BLaER1 treated with 17β-estradiol and CSF1 and Interleukin-3, amounts not matched to agents 10 nM and 100 nM (cell line): ENCODE data around the gene MT1E.

ENCODE experiments used
- H3K27ac ChIP-seq, 11 experiments: shearing (Covaris generic); formaldehyde crosslinking; 2 replicates each; pipeline ENCODE4 v1.8.1; 2022
- H3K27me3 ChIP-seq, 11 experiments: shearing (Covaris generic); formaldehyde crosslinking; 2 replicates each; pipeline ENCODE4 v1.8.1; 2022
- H3K36me3 ChIP-seq, 11 experiments: shearing (Covaris generic); formaldehyde crosslinking; 2 replicates each; pipeline ENCODE4 v1.8.1; 2022
- H3K4me1 ChIP-seq, 10 experiments: shearing (Covaris generic); formaldehyde crosslinking; 2 replicates each; pipeline ENCODE4 v1.8.1; 2022
- H3K4me2 ChIP-seq, 11 experiments: shearing (Covaris generic); formaldehyde crosslinking; 2 replicates each; pipeline ENCODE4 v1.8.1; 2022
- H3K4me3 ChIP-seq, 10 experiments: shearing (Covaris generic); formaldehyde crosslinking; 2 replicates each; pipeline ENCODE4 v1.8.1; 2022
- H3K9ac ChIP-seq, 11 experiments: shearing (Covaris generic); formaldehyde crosslinking; 2 replicates each; pipeline ENCODE4 v1.8.1; 2022
- H3K9me3 ChIP-seq, 11 experiments: shearing (Covaris generic); formaldehyde crosslinking; replicated peaks in 1 of 11; 2 replicates each; pipeline ENCODE4 v1.8.1; 2022
- H4K20me1 ChIP-seq, 11 experiments: shearing (Covaris generic); formaldehyde crosslinking; 2 replicates each; pipeline ENCODE4 v1.8.1; 2022
- Cebpa-rat ChIP-seq, 11 experiments: shearing (Covaris generic); IDR thresholded peaks; 2 replicates each; pipeline ENCODE4 v1.8.1; 2022

The MT1E gene

DNA sequence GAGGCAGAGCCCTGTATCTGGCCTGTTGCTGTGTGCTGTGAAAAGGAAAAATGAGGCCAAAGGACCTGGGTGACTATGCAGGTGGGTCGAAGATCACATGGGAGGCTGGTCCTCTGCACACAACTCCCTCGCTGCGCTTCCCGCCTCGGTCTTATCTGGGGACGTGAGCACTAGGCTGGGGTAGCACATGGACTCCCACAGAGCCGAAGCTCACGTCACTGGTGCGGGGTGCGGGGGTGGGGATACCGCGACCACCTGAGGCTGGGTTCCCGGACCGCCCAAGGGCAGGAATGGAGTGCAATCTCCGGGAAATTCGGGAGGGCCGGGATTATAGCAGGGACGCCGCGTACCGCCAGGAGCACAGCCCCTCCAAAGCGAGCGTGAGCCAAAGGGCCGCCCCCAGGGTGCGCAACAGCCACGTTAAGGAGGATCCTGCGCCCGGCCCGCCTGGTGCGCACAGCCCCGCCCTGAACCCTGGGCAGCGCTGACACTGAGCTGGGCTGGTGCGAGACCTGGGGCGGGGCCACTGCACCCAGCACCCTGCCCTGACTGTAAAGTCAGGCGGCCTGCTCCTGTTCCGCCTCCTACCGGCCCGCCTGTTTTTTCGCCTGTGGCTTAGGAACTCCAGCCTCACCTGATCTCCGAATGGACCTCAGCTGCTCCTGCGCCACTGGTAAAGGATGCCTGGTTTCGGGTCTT, 17.6 kb downstream of the MT1E start:
- H3K9me3 ChIP-seq: peaks cover 0 to 9% (median 6%) of the 10 kb centered on the region in 11 experiments; a peak in 17 of 22 replicates
- no peak overlapping the region for H3K4me2 ChIP-seq
- no peaks in the 10 kb centered on the region for H3K36me3 ChIP-seq
- H3K27me3 ChIP-seq: peaks cover 94 to 100% (median 100%) of the 10 kb centered on the region in 11 experiments
- H3K27ac ChIP-seq: no peak overlapping the region
- TF ChIP-seq Cebpa-rat (IDR thresholded peaks at IDR 0.05): no peak
- no peak overlapping the region for H3K4me3 ChIP-seq
- H3K4me1 ChIP-seq: no peaks in the 10 kb centered on the region
- no peak overlapping the region for H3K9ac ChIP-seq
- H4K20me1 ChIP-seq: peaks cover 0 to 21% (median 6%) of the 10 kb centered on the region in 11 experiments; a peak in 10 of 22 replicates

DNA sequence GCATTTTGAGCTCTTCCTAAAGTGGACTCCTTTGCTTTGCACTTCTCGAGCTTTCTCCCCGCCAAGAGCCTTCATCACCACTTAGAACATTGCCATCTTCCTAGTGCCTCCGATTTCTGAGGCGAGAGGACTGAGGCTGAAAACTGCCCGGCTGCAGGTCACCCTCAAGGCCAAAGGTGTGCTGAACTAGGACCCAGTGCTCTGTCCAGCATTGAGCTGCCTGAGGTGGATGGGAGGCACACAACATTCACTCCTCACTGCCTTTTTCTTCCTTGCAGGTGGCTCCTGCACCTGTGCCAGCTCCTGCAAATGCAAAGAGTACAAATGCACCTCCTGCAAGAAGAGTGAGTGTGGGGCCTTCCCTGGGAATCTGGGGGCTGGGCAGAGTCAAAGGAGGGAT, 18.3 kb downstream of the MT1E start:
- H3K27me3 ChIP-seq: peaks cover 93 to 100% (median 100%) of the 10 kb centered on the region in 11 experiments

DNA sequence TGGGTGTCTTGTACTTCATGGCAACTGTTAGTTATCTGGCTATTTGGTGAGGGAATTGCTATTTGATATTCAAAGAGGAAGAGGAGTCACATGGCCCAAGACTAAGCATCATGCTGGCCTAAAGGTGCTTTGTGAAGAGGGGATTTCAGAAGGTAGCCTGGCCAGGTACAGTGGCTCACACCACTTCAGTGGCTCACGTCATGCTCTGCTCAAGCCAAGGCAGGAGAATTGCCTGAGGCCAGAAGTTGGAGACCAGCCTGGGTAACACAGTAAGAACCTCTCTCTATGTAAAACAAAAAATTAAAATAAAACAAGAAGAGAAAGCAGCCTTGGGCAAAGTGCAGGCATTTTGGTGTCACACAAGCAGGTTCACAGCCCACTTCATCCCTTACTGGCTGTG, 19.7 kb downstream of the MT1E start:
- H3K27me3 ChIP-seq: peaks cover 79 to 100% (median 96%) of the 10 kb centered on the region in 11 experiments

More for the DNA sequence above, 18.3 kb downstream of the MT1E start:
- Histone ChIP-seq H3K4me1 (no peaks in the 10 kb centered on the region), H3K27ac (no peak overlapping the region), H3K4me2 (no peak overlapping the region), H4K20me1 (peaks cover 0 to 19% (median 3%) of the 10 kb centered on the region in 11 experiments; a peak in 10 of 22 replicates), H3K36me3 (no peaks in the 10 kb centered on the region), H3K9me3 (peaks cover 0 to 3% (median 0%) of the 10 kb centered on the region in 11 experiments; a peak in 5 of 22 replicates), H3K9ac (no peak overlapping the region), H3K4me3 (no peak overlapping the region)
- TF ChIP-seq Cebpa-rat (IDR thresholded peaks at IDR 0.05): no peak

DNA sequence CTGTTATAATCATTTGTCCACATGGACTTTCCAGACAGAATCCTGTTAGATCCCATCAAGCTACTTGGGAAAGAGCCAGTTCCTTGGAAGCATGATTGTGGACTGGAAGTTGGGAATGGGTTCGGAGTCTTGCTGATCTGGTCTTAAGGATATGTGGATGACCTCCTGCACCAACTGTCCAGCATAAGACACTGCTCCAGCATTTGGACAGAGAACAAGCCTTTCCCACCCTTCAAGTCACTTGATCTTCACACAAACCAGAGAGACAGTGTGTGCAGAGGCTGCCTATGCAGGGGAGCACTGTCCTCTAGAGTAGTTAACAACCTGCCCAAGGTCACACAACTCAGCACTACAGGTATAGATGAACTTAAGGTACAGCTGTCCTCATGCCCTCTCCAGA, 20.3 kb downstream of the MT1E start:
- Histone ChIP-seq H3K4me2 (no peak overlapping the region), H3K4me3 (no peak overlapping the region), H3K27me3 (peaks cover 73 to 98% (median 91%) of the 10 kb centered on the region in 11 experiments), H3K27ac (no peak overlapping the region), H3K36me3 (no peaks in the 10 kb centered on the region), H3K9ac (no peak overlapping the region), H3K9me3 (no peaks in the 10 kb centered on the region), H3K4me1 (no peaks in the 10 kb centered on the region), H4K20me1 (peaks cover 0 to 15% (median 0%) of the 10 kb centered on the region in 11 experiments; a peak in 10 of 22 replicates)
- TF ChIP-seq Cebpa-rat (IDR thresholded peaks at IDR 0.05): no peak

More for the DNA sequence above, 19.7 kb downstream of the MT1E start:
- no peak overlapping the region for H3K9ac ChIP-seq
- H3K9me3 ChIP-seq: no peaks in the 10 kb centered on the region
- H4K20me1 ChIP-seq: peaks cover 0 to 15% (median 0%) of the 10 kb centered on the region in 11 experiments; a peak in 10 of 22 replicates
- H3K4me3 ChIP-seq: no peak overlapping the region
- no peaks in the 10 kb centered on the region for H3K36me3 ChIP-seq
- H3K4me1 ChIP-seq: no peaks in the 10 kb centered on the region
- H3K27ac ChIP-seq: no peak overlapping the region
- H3K4me2 ChIP-seq: no peak overlapping the region
- TF ChIP-seq Cebpa-rat (IDR thresholded peaks at IDR 0.05): no peak

DNA sequence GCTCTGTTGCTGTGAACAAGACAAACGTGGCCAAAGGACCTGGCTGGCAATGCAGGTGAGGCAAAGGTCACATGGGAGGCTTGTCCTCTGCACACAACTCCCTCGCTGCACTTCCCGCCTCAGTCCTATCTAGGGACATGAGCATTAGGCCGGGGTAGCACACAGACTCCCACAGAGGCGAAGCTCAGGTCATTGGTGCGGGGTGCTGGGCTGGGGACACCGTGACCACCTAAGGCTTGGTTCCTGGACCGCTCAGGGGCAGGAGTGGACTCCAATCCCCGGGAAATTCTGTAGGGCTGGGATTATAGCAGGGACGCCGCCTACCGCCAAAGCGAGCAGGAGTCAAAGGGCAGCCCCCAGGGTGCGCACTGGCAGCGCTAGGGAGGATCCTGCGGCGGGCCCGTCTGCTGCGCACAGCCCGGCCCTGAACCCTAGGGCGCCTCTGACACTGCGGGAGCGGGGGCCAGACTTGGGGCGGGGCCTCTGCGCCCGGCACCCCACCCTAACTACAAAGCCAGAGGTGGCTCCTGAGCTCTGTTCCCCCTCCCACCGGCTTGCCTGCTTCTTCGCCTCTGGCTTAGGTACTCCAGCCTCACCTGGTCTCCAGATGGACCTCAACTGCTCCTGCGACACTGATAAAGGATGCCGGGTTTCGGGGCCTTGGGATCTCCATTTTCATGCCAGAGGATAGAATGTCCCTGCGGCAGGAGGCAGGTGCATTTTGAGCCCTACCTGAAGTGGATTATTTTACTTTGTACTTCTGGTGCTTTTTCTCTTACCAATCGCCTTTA, 22.3 kb downstream of the MT1E start:
- H3K4me2 ChIP-seq: no peak overlapping the region
- no peak for TF ChIP-seq Cebpa-rat (IDR thresholded peaks at IDR 0.05)
- H3K4me1 ChIP-seq: peaks cover 0 to 4% (median under 1%) of the 10 kb centered on the region in 10 experiments; a peak in 8 of 20 replicates
- H4K20me1 ChIP-seq: peaks cover 0 to 12% (median 0%) of the 10 kb centered on the region in 11 experiments; a peak in 10 of 22 replicates
- H3K27me3 ChIP-seq: peaks cover 53 to 79% (median 73%) of the 10 kb centered on the region in 11 experiments
- H3K36me3 ChIP-seq: no peaks in the 10 kb centered on the region
- H3K4me3 ChIP-seq: no peak overlapping the region
- H3K9ac ChIP-seq: no peak overlapping the region
- H3K27ac ChIP-seq: no peak overlapping the region
- H3K9me3 ChIP-seq: no peaks in the 10 kb centered on the region

DNA sequence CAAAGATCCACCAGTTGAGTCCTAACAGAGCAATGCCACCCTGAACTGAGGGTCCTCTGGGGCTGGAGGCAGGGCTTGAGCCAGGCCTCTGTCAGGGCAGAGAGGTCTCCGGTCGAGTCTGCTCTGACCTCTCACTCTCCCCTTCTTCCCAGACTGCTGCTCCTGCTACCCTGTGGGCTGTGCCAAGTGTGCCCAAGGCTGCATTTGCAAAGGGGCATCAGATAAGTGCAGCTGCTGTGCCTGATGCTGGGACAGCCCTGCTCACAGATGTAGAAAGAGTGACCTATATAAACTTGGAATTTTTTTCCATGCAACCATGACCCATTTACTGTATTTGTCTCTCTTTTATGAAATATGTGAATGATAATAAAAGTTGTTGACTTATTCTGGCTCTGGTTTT, 23.7 kb downstream of the MT1E start:
- no peak overlapping the region for H3K4me2 ChIP-seq
- no peak for TF ChIP-seq Cebpa-rat (IDR thresholded peaks at IDR 0.05)
- no peaks in the 10 kb centered on the region for H3K36me3 ChIP-seq
- H3K4me3 ChIP-seq: no peak overlapping the region
- no peaks in the 10 kb centered on the region for H3K9me3 ChIP-seq
- H3K9ac ChIP-seq: no peak overlapping the region
- peaks cover 6 to 18% (median 11%) of the 10 kb centered on the region in 10 experiments; a peak in 17 of 20 replicates for H3K4me1 ChIP-seq
- peaks cover 39 to 65% (median 59%) of the 10 kb centered on the region in 11 experiments for H3K27me3 ChIP-seq
- peaks cover 0 to 10% (median 0%) of the 10 kb centered on the region in 11 experiments; a peak in 8 of 22 replicates for H4K20me1 ChIP-seq
- H3K27ac ChIP-seq: no peak overlapping the region

DNA sequence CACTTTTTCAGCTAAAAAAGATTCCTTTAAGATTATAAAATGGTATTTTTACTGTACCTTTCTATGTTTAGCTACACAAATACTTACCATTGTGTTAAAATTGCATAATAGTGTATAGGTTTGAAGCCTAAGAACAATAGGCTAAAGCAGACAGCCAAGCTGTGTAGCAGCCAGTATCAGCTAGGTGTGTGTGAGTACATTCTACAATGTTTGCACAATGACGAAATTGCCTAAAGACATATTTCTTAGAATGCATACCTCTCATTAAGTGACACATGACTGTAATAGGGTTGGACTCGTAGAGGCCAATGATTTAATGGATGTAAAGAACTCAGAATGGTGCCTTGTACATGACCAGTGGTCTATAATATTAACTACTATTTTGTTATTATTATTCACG, 24.2 kb downstream of the MT1E start:
- Histone ChIP-seq H3K4me3 (no peak overlapping the region), H3K27ac (no peak overlapping the region), H3K36me3 (no peaks in the 10 kb centered on the region), H4K20me1 (peaks cover 0 to 10% (median 0%) of the 10 kb centered on the region in 11 experiments; a peak in 7 of 22 replicates), H3K27me3 (peaks cover 34 to 60% (median 53%) of the 10 kb centered on the region in 11 experiments), H3K4me1 (peaks cover 7 to 23% (median 11%) of the 10 kb centered on the region in 10 experiments; a peak in 17 of 20 replicates), H3K4me2 (no peak overlapping the region), H3K9me3 (no peaks in the 10 kb centered on the region), H3K9ac (no peak overlapping the region)
- no peak for TF ChIP-seq Cebpa-rat (IDR thresholded peaks at IDR 0.05)

DNA sequence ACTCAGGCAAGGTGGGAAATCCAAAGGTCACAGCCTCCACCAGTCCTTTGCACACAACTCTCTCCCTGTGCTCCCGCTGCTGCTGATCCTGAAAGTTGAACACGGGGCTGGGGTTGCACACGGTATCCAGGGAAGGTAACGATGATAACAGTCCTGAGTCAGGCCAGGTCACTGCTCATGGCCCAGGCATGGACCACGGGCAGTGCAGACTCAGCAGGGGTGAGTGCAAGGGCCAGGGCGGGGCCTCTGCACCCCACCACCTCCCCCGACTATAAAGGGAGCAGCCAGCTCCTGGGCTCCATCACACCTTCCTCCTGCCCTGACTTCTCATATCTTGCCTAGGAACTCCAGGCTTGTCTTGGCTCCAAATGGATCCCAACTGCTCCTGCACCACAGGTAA, 26.0 kb downstream of the MT1E start, which contains the start of gene MT1B:
MT1B (plus strand) TSS at position 301 of the 400 bp plus-strand sequence; CDS start at position 369, 68 bp downstream.
- Histone ChIP-seq H3K4me3 (no peak within 1 kb of the TSS), H3K9ac (no peak within 1 kb of the TSS), H3K27me3 (peaks cover 22 to 46% (median 36%) of the 10 kb centered on the region in 11 experiments), H3K4me2 (peak within 1 kb of the TSS in 4 of 11 experiments; percentile 37 to 66 (median 56); a peak in 4 of 22 replicates), H3K36me3 (no peaks in the 10 kb centered on the region), H4K20me1 (peaks cover 0 to 6% (median 0%) of the 10 kb centered on the region in 11 experiments; a peak in 3 of 22 replicates), H3K27ac (no peak within 1 kb of the TSS), H3K9me3 (no peaks in the 10 kb centered on the region), H3K4me1 (peaks cover 7 to 24% (median 11%) of the 10 kb centered on the region in 10 experiments; a peak in 17 of 20 replicates)
- TF ChIP-seq Cebpa-rat (IDR thresholded peaks at IDR 0.05): no peak

DNA sequence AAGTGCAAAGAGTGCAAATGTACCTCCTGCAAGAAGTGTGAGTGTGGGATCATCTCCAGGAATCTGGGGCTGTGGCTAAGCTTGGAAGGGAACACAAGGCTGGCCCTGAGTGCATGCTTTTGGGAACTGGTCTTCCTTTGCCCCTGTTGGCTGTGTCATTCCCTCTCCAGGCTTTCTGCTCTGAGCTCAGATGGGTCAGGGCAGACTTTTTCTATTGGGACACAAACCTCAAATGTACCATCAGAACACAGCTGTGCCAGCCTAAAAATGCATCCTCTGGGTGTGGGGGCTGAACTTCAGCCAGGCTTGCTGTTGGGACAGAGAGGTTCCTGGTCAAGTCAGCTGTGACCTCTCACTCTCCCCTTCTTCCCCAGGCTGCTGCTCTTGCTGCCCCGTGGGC, 27.0 kb downstream of the MT1E start:
- peaks cover 13 to 46% (median 36%) of the 10 kb centered on the region in 11 experiments for H3K27me3 ChIP-seq
- no peak overlapping the region for H3K9ac ChIP-seq
- H3K36me3 ChIP-seq: no peaks in the 10 kb centered on the region
- H3K9me3 ChIP-seq: no peaks in the 10 kb centered on the region
- no peak for TF ChIP-seq Cebpa-rat (IDR thresholded peaks at IDR 0.05)
- peaks cover 7 to 28% (median 15%) of the 10 kb centered on the region in 10 experiments; a peak in 18 of 20 replicates for H3K4me1 ChIP-seq
- no peak overlapping the region for H3K27ac ChIP-seq
- peak overlapping the region in 4 of 11 experiments; percentile 37 to 66 (median 56); a peak in 6 of 22 replicates for H3K4me2 ChIP-seq
- H4K20me1 ChIP-seq: peaks cover 0 to 5% (median 0%) of the 10 kb centered on the region in 11 experiments; a peak in 2 of 22 replicates
- H3K4me3 ChIP-seq: no peak overlapping the region
